Activated naive CD4-positive, alpha-beta T cell treated with Interleukin-2 at 50 U/mL for 16 hours (primary cell): ENCODE data around the gene MATK.

Experiments
- DNase-seq: peaks from one replicate; pipeline ENCODE4 v3.0.0-alpha.2; 2020

MATK gene, protein sequence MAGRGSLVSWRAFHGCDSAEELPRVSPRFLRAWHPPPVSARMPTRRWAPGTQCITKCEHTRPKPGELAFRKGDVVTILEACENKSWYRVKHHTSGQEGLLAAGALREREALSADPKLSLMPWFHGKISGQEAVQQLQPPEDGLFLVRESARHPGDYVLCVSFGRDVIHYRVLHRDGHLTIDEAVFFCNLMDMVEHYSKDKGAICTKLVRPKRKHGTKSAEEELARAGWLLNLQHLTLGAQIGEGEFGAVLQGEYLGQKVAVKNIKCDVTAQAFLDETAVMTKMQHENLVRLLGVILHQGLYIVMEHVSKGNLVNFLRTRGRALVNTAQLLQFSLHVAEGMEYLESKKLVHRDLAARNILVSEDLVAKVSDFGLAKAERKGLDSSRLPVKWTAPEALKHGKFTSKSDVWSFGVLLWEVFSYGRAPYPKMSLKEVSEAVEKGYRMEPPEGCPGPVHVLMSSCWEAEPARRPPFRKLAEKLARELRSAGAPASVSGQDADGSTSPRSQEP

DNA sequence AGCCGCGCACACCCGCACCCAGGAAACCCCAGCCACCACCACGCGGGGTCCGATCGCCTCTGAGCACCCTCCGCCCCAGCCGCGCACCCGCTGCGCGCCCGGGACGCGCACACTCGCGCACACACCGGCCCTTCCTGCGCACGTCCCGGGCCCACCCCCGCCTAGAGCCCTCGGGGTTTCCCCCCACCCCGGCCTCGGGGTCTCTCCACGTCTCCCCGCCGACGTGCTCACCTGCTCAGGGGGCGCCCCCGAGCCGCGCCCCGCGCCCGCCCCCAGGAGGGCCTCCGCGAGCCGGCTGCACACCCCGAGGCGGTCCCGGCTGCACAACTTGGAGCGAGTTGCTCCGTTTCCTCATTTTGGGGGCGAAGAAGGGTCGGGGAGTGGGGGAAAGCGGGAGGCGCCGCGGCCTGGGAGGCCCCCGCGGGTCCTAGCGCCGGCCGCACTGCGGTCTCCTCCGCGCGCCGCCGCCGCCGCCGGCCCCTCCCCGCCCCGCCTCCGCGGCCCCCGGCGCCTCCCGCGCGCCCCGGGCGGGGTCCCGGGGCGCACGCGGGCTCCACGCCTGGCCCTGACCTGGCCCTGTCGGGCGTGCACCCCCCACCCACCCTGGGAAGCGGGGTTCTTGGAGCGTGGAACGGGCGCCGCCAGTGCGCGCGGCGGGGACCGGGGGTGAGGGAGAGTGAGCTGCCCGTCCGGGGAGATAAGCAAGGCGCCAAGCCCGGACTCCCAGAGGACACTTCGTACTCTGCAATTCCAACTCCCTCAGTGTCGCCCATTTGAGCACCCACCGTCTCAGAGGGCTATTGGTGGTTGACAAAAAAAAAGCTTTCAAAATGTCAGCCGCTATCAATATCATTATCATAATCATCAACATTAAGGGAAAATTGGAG is at the start of gene MATK:
MATK (minus strand) TSS at position 444 of the 887 bp plus-strand sequence. CDS start 1,246 bp downstream, outside the sequence.
- peak; percentile 33 for DNase-seq

GRCh38 chr19:3835055-3835435 is 48.9 kb upstream of the MATK start:
- no peak for DNase-seq

- DNase-seq = no peak
Measured at GRCh38 chr19:3834349-3835054, 48.3 kb upstream of the MATK start.

GRCh38 chr19:3833578-3834348 is 47.6 kb upstream of the MATK start:
- DNase-seq = no peak

GRCh38 chr19:3832001-3832400 is 45.8 kb upstream of the MATK start:
- DNase-seq = no peak

DNA sequence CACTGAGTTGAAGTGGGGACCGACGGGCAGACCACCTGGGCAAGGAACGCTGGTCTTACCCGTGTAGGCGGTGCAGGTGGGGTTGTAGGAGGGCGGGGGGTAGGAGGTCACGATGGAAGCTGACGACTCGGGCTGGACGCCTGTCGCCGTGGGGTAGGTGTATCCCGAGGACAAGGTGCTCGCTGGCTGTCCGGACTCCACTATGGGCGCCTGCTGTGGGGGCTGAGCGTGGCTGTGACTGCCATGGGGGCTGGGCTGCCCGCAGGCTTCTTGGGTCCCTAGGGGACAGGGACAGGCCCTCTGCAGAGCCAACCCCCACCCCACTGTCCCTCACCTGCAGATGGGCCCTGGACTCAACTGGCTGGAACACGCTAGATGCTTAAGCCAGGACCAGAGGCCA is 45.4 kb upstream of the MATK start:
- DNase-seq = no peak

GRCh38 chr19:3830621-3831589 is 44.7 kb upstream of the MATK start:
- no peak for DNase-seq

- DNase-seq = no peak
Measured at GRCh38 chr19:3827306-3827705, 41.1 kb upstream of the MATK start.

DNA sequence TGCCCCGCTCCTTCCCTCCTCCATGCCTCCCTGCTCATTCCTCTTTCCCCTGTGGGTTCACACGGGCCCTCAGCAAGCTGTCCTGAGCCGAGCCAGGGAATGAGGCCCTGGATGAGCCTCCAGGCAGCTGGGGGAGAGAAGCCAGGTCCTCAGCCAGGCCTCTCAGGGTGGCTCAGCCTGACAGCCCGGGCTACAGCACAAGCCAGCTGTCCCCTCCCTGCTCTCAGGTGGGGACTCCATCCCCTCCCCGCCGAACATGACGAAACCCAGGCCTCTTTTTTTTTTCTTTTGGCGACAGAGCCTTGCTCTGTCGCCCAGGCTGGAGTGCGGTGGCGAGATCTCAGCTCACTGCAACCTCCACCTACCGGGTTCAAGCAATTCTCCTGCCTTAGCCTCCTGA is 40.0 kb upstream of the MATK start:
- no peak for DNase-seq

- no peak for DNase-seq
Measured at GRCh38 chr19:3825286-3825956, 39.2 kb upstream of the MATK start.

DNA sequence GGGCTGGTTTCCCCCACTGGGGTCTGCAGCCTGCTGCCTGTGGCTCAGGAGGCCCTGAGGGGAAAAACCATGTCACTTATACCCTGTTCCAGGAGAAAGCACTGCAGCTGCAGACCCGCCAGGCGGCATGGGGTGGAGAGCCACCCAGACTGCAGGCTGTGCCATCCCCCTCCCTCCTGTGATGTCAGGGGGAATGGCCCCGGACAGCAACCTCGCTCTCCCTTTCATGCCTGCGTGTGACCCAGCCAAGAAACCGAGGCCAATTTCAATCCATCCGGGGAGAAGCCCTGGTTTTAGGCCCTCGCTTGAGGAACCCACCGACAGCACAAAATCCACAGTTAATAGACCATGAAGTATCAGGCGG is 37.2 kb upstream of the MATK start:
- DNase-seq = no peak

- no peak for DNase-seq
Measured at GRCh38 chr19:3822683-3823349, 36.6 kb upstream of the MATK start.

GRCh38 chr19:3821857-3822364 is 35.7 kb upstream of the MATK start:
- DNase-seq = peak; percentile 92

DNA sequence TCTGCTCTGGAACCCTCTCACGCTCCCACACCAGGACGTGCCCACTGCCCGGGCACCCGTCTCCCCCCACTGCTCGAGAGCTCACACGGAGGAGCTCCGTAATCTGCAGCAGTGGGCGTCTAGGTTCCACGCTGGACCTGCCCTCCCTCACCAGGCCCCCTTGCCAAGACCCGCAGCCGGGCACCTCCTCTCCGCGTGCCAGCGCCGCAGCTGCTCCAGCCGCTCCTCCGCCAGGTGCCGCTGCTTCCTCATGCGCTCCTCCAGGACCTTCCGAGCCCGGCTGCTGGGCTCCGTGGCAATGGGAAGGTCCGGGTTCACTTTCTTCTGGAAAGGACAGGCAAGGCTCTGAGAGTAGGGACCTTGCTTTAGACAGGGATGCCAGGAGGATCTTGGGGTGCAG is 35.0 kb upstream of the MATK start:
- no peak for DNase-seq

DNA sequence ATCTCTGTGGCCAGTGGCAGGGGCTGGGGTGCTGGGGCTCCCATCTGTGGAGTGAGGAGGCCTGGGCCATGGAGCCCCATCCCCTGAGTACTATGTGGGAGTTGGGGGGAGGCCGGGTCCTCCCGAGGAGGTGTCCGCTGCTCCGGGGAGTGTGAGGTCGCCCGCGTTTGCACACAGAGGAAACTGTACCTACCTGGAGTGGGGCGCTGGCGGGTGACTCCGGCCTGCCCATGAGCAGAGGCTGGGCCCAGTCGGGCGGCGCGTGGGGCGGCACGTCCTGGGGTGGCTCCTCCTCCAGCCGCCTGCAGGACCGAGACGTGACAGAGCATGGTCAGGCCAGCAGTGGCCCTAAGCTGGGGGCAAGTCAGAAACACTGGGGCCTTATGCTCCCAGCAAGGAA is 33.8 kb upstream of the MATK start:
- DNase-seq = no peak

- DNase-seq = no peak
Measured at GRCh38 chr19:3818918-3819317, 32.7 kb upstream of the MATK start.

DNA sequence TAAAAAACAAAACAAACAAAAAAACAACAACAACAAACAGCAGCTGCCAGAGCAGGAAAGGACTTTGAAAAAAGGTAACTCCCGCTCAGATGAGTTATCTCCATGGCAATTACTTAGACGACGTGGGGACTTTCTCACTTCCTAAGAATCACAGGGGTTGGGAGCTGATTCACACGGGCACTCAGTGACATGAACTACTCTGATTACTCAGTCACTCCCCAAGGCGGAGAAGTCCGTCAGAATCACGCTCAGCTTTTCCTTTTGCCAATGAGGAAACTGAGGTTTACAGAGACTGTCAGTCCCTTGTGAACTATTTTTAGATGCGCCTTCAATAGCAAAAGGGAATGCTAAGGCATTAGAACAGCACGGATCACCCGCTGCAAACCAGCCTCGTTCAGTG is 32.3 kb upstream of the MATK start:
- peak; percentile 47 for DNase-seq

DNA sequence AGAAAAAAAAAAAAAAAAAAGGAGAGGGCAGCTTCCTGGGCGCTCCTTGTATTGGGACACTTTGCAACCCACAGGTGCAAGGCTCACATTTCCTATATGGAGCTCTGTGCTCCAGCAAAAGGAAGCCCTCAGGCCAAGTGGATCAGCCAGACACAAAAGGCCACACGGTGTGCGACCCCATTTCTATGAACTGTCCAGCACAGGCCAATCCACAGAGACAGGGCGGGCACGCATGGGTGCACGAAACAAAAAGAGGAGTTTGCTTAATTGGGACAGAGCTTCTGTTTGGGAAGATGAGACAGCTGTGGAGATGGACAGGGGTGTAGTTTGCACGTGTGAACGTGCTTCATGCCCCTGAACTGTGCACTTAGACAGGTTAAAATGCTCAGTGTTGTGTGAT is 31.6 kb upstream of the MATK start:
- DNase-seq = no peak

DNA sequence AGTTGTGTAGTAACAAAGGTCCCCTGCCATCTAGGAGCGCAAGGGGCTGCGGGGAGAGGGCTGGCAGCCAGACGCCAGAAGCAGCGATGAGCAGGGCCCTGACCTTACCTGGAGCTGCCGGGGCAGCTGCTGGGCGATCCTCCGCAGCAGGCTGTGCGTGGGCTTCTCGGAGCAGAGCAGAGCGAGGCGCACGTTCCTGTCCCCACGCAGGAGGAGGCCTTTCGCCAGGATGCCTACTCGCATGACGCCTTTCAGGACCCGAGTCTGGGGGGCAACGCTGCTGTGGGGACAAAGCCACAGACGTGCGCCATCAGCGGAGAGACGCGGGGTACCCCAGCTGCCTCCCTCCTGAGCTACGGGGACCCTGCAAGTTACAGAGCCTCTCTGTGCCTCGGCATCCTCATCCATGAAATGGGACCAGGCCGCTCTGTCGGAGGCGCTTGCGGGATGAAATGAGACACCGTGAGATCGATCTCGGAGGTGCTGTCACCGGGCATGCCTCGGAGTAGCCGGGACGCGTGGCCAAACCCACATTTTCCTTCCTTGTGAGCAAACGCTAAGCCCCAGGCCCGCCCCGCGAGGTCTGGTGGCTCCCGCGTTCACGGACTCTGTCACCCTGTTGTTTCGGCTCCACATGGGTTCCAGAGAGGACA is 30.5 kb upstream of the MATK start:
- no peak for DNase-seq
